Smooth muscle cell (in vitro differentiated cells): ENCODE results near the gene TMEM141. TPM values are rescaled to one million over a fixed set of nuclear protein-coding genes. Genes with fewer than 3 reads are reported as not detected.
A peak's percentile ranks its signal among the peaks of the same experiment; 100 is the strongest.
"Not testable (repeated sequence)": the region's sequence is repeated elsewhere in the genome, so short reads cannot be mapped to it uniquely, and the experiment has no call there.

ENCODE experiments used
- DNase-seq: peaks from one replicate; lab custom pipeline; 2025; ENCODE audit not compliant: unreplicated experiment; lab: John Stamatoyannopoulos, UW
- H2AFZ ChIP-seq: fragments of 200-600 bp; sonication (generic); 2 replicates; pipeline ENCODE4 v1.6.0; 2016; ENCODE audit warnings: antibody characterized with exemption, low read depth, mild to moderate bottlenecking
- H3F3A ChIP-seq: fragments of 200-600 bp; sonication (generic); 2 replicates; pipeline ENCODE4 v1.6.0; 2017; ENCODE audit warnings: antibody characterized with exemption, low read depth
- H3K27ac ChIP-seq: fragments of 200-600 bp; sonication (generic); 2 replicates; pipeline ENCODE4 v1.5.1; 2016; ENCODE audit warnings: low read depth, mild to moderate bottlenecking
- H3K27me3 ChIP-seq: fragments of 200-600 bp; sonication (generic); 2 replicates; pipeline ENCODE4 v1.6.1; 2016; ENCODE audit warnings: low read depth, mild to moderate bottlenecking
- H3K36me3 ChIP-seq: fragments of 200-600 bp; sonication (generic); 2 replicates; pipeline ENCODE4 v1.5.1; 2016; ENCODE audit warnings: low read depth
- H3K4me1 ChIP-seq: fragments of 200-600 bp; sonication (generic); 2 replicates; pipeline ENCODE4 v1.5.1; 2016; ENCODE audit warnings: low read depth
- H3K4me2 ChIP-seq: fragments of 200-600 bp; sonication (generic); 2 replicates; pipeline ENCODE4 v1.6.0; 2016; ENCODE audit warnings: mild to moderate bottlenecking
- H3K4me3 ChIP-seq: fragments of 200-600 bp; sonication (generic); 2 replicates; pipeline ENCODE4 v1.5.1; 2016; ENCODE audit warnings: mild to moderate bottlenecking
- H3K79me2 ChIP-seq: fragments of 200-600 bp; sonication (generic); 2 replicates; pipeline ENCODE4 v1.6.0; 2016; ENCODE audit warnings: low read depth, mild to moderate bottlenecking
- H3K9ac ChIP-seq: fragments of 200-600 bp; sonication (generic); 2 replicates; pipeline ENCODE4 v1.6.0; 2016; ENCODE audit warnings: low read depth
- H3K9me3 ChIP-seq: fragments of 200-600 bp; sonication (generic); replicated peaks from 2 replicates; pipeline ENCODE4 v1.5.1; 2016; ENCODE audit warnings: low read depth
- H4K20me1 ChIP-seq: fragments of 200-600 bp; sonication (generic); 2 replicates; pipeline ENCODE4 v1.6.0; 2016; ENCODE audit warnings: low read depth
- WGBS: methylation state at CpG from one replicate; pipeline ENCODE4 v1.1.7; 2016; ENCODE audit warnings: low lambda C conversion rate; 5-methylcytosine and 5-hydroxymethylcytosine counted together
- microRNA-seq: library from miRNA; unstranded; fragments of <30 nt; microRNA quantifications from one replicate; pipeline ENCODE4, GENCODE V29; 2016; ENCODE audit warnings: borderline number of aligned reads
- polyA plus RNA-seq: library from polyadenylated mRNA; unstranded; fragments of >200 nt; fragmentation: Nextera tagmentation; extraction: Ambion mirVana; gene quantifications from 2 replicates; pipeline ENCODE4 v1.2.1, GENCODE V29; 2016
- small RNA-seq: library from RNA; depleted of rRNA; stranded (forward); fragments of <200 nt; gene quantifications from one replicate; pipeline ENCODE3, GENCODE V24; 2014
- total RNA-seq: library from RNA; depleted of rRNA; stranded (reverse); fragments of >200 nt; gene quantifications from 2 replicates; pipeline ENCODE4 v1.2.3, GENCODE V29; 2014
- TF ChIP-seq, protein P1 (sequence below): fragments of 200-600 bp; sonication (generic); IDR thresholded peaks from 2 replicates; pipeline ENCODE4 v1.5.1; 2017; ENCODE audit warnings: borderline replicate concordance, mild to moderate bottlenecking, antibody characterized with exemption; ENCODE audit not compliant: insufficient read depth, poor library complexity, severe bottlenecking

Gene TMEM141
- total and polyA plus RNA-seq, 2 experiments from 2014 or later: 75.4 to 112 TPM

GRCh38 chr9:136840877-136841645 lies 49.9 kb downstream of the TMEM141 start:
- Histone ChIP-seq H3K4me2 (peak overlapping the region; percentile 59), H3K36me3 (no peaks in the 10 kb centered on the region), H3K4me1 (peaks cover 21% of the 10 kb centered on the region), H2AFZ (no peak overlapping the region), H3K9me3 (no peaks in the 10 kb centered on the region), H3F3A (peaks cover 10% of the 10 kb centered on the region), H3K27ac (no peak overlapping the region), H4K20me1 (peaks cover 26% of the 10 kb centered on the region), H3K27me3 (no peaks in the 10 kb centered on the region), H3K4me3 (no peak overlapping the region), H3K9ac (no peak overlapping the region), H3K79me2 (no peaks in the 10 kb centered on the region)
- TF ChIP-seq, protein P1, sequence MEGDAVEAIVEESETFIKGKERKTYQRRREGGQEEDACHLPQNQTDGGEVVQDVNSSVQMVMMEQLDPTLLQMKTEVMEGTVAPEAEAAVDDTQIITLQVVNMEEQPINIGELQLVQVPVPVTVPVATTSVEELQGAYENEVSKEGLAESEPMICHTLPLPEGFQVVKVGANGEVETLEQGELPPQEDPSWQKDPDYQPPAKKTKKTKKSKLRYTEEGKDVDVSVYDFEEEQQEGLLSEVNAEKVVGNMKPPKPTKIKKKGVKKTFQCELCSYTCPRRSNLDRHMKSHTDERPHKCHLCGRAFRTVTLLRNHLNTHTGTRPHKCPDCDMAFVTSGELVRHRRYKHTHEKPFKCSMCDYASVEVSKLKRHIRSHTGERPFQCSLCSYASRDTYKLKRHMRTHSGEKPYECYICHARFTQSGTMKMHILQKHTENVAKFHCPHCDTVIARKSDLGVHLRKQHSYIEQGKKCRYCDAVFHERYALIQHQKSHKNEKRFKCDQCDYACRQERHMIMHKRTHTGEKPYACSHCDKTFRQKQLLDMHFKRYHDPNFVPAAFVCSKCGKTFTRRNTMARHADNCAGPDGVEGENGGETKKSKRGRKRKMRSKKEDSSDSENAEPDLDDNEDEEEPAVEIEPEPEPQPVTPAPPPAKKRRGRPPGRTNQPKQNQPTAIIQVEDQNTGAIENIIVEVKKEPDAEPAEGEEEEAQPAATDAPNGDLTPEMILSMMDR: peak; percentile 2
- peak; percentile 21 for DNase-seq
- 75% methylated on average over 28 of the region's 28 CpGs for WGBS

DNA sequence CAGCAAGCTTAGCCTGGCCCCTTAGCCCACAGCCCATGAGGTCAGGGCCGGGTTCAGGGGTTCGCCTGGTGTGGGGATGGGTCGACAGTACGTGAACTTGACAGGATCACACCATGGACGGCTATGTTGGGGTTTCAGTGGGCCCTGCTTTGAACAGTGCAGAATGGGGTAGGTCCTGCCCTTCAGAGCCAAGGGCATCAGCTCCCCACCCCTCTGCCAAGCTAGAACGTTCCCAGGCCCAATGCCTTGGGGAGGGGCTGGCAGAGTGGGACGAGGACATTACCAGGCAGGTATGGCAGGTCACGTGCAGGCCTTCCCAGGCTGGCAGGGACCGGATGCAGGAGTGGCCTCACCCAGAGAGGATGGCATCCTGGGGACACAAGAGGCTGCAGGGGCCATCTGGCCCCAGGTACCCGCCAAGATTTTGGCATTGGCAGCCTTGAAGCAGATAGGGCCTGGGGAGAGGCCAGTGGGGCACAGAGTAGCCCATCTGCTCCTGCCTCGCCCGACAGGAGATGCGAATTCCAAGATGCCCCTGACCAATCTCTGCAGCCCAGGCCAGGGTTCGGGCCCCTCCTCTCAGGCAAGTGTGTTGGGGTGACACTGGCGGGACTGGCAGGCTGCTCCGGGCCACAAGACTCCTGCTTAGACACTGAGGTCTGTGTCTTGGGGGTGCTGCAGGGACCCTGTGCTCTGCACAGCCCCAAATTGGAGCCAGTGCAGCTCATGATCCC lies 50.7 kb downstream of the TMEM141 start:
- WGBS: 64% methylated on average over 16 of the region's 16 CpGs
- peak overlapping the region; percentile 55 for H3K4me3 ChIP-seq
- not testable (repeated sequence) for H3K79me2 ChIP-seq, H3K27ac ChIP-seq, H3K27me3 ChIP-seq, H3K9ac ChIP-seq, H3F3A ChIP-seq, H3K36me3 ChIP-seq, DNase-seq, H2AFZ ChIP-seq, H3K9me3 ChIP-seq
- H4K20me1 ChIP-seq: peaks cover 26% of the 10 kb centered on the region
- H3K4me1 ChIP-seq: peaks cover 21% of the 10 kb centered on the region
- peak overlapping the region; percentile 81 for H3K4me2 ChIP-seq

DNA sequence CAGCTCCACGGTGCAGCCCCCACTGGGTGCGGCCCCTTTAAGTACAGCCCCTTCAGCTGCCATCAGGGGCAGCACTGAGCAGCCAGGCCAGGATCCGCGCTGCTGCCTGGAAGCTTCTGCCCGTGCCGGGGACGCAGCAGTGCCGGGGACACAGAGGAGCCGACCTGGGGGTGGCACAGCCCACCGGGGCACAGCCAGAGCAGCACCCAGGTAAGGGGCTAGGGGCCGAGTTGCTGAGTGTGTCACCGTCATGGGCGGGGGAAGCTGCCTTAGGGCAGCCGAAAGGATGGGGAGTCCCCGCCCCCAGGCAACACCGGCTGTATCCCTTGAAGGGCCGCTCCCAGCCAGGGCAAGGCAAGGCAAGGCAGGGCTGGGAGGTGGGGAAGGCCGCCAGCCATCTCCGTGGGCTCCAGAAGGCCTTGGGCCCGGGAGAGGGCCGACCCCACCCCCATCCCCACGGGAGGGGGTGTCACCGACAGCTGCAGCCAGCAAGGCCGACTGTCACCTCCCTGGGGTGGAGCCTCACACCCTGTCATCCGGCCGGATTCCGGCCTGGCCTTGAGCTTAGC lies 51.3 kb downstream of the TMEM141 start, which contains the start of gene AJM1:
TSS of gene AJM1 (plus strand) at position 99 of the 569 bp plus-strand sequence. CDS start 1,937 bp downstream, outside the sequence.
- not testable (repeated sequence) for H3K9ac ChIP-seq, H3K36me3 ChIP-seq, H3K9me3 ChIP-seq, H3F3A ChIP-seq, H2AFZ ChIP-seq, H3K79me2 ChIP-seq, H3K27me3 ChIP-seq, H3K27ac ChIP-seq
- Histone ChIP-seq H4K20me1 (peaks cover 26% of the 10 kb centered on the region), H3K4me3 (peak within 1 kb of the TSS; percentile 55), H3K4me1 (peaks cover 24% of the 10 kb centered on the region), H3K4me2 (peak within 1 kb of the TSS; percentile 81)
- 5% methylated on average over 26 of the region's 27 CpGs for WGBS
- peak; percentile 57 for DNase-seq
- TF ChIP-seq, protein P1: peak; percentile 81

Small RNA genes within 50 kb of the gene (microRNA-seq; reads per million reads assigned to microRNA genes)
- gene MIR4292 (not detected), gene MIR6722 (not detected)

Small RNA genes within 50 kb of the gene (small RNA-seq; reads per million reads assigned to genes)
- gene AL355987.2 (not detected), gene ATP6V1G1P3 (not detected), gene MIR4292 (not detected), gene MIR6722 (not detected)

Other genes starting within 250 kb of the TMEM141 start
- 7.8 and 13.2 TPM in 2 replicates for gene NOTCH1, start 245.3 kb upstream of the TMEM141 start, total RNA-seq
- gene NOTCH1, start 245.3 kb upstream of the TMEM141 start, polyA plus RNA-seq: 7.2 and 11.4 TPM in 2 replicates
- 60.3 and 61.8 TPM in 2 replicates for gene EGFL7, start 128.4 kb upstream of the TMEM141 start, total RNA-seq
- gene EGFL7, start 128.4 kb upstream of the TMEM141 start, polyA plus RNA-seq: 196 and 239 TPM in 2 replicates
- gene AGPAT2, start 103.9 kb upstream of the TMEM141 start, total RNA-seq: 42.9 and 48.6 TPM in 2 replicates
- gene AGPAT2, start 103.9 kb upstream of the TMEM141 start, polyA plus RNA-seq: 105 and 122 TPM in 2 replicates
- 14.6 and 25.5 TPM in 2 replicates for gene DIPK1B, start 78.8 kb upstream of the TMEM141 start, total RNA-seq
- gene DIPK1B, start 78.8 kb upstream of the TMEM141 start, polyA plus RNA-seq: 57.8 and 58.5 TPM in 2 replicates
- gene LCN10, start 48.4 kb upstream of the TMEM141 start, total RNA-seq: not detected in 2 replicates
- gene LCN10, start 48.4 kb upstream of the TMEM141 start, polyA plus RNA-seq: not detected in 2 replicates
- gene LCN6, start 42.8 kb upstream of the TMEM141 start, total RNA-seq: not detected in 2 replicates
- not detected in 2 replicates for gene LCN6, start 42.8 kb upstream of the TMEM141 start, polyA plus RNA-seq
- gene LCN8, start 33.1 kb upstream of the TMEM141 start, total RNA-seq: not detected in 2 replicates
- gene LCN8, start 33.1 kb upstream of the TMEM141 start, polyA plus RNA-seq: not detected in 2 replicates
- gene LCN15, start 26.8 kb upstream of the TMEM141 start, total RNA-seq: not detected in 2 replicates
- not detected in 2 replicates for gene LCN15, start 26.8 kb upstream of the TMEM141 start, polyA plus RNA-seq
- 1.2 and 2.0 TPM in 2 replicates for gene CCDC183, start 5.0 kb downstream of the TMEM141 start, total RNA-seq
- 3.7 and 9.4 TPM in 2 replicates for gene CCDC183, start 5.0 kb downstream of the TMEM141 start, polyA plus RNA-seq
- gene RABL6, start 16.6 kb downstream of the TMEM141 start, total RNA-seq: 41.5 and 54.3 TPM in 2 replicates
- gene RABL6, start 16.6 kb downstream of the TMEM141 start, polyA plus RNA-seq: 81.6 and 97.2 TPM in 2 replicates
- 1.2 and 1.8 TPM in 2 replicates for gene AJM1, start 51.1 kb downstream of the TMEM141 start, total RNA-seq
- 2.9 and 3.7 TPM in 2 replicates for gene AJM1, start 51.1 kb downstream of the TMEM141 start, polyA plus RNA-seq
- gene PHPT1, start 58.1 kb downstream of the TMEM141 start, total RNA-seq: 110 and 173 TPM in 2 replicates
- gene PHPT1, start 58.1 kb downstream of the TMEM141 start, polyA plus RNA-seq: 381 and 435 TPM in 2 replicates
- 3.8 TPM in 2 replicates for gene MAMDC4, start 61.0 kb downstream of the TMEM141 start, total RNA-seq
- gene MAMDC4, start 61.0 kb downstream of the TMEM141 start, polyA plus RNA-seq: 7.5 and 8.0 TPM in 2 replicates
- 304 and 306 TPM in 2 replicates for gene EDF1, start 75.0 kb downstream of the TMEM141 start, total RNA-seq
- 492 and 548 TPM in 2 replicates for gene EDF1, start 75.0 kb downstream of the TMEM141 start, polyA plus RNA-seq
- gene TRAF2, start 95.2 kb downstream of the TMEM141 start, total RNA-seq: 6.2 and 7.0 TPM in 2 replicates
- gene TRAF2, start 95.2 kb downstream of the TMEM141 start, polyA plus RNA-seq: 15.9 and 18.0 TPM in 2 replicates
- gene FBXW5, start 153.4 kb downstream of the TMEM141 start, total RNA-seq: 70.5 and 103 TPM in 2 replicates
- gene FBXW5, start 153.4 kb downstream of the TMEM141 start, polyA plus RNA-seq: 105 and 109 TPM in 2 replicates
- not detected in 2 replicates for gene C8G, start 153.9 kb downstream of the TMEM141 start, total RNA-seq
- 1.4 TPM in 1 of 2 replicates, not detected in the other for gene C8G, start 153.9 kb downstream of the TMEM141 start, polyA plus RNA-seq
- not detected in 2 replicates for gene LCN12, start 160.9 kb downstream of the TMEM141 start, total RNA-seq
- gene LCN12, start 160.9 kb downstream of the TMEM141 start, polyA plus RNA-seq: not detected in 2 replicates
- gene PTGDS, start 186.2 kb downstream of the TMEM141 start, total RNA-seq: 119 and 145 TPM in 2 replicates
- gene PTGDS, start 186.2 kb downstream of the TMEM141 start, polyA plus RNA-seq: 597 and 611 TPM in 2 replicates
- 0.67 and 1.1 TPM in 2 replicates for gene LCNL1, start 191.6 kb downstream of the TMEM141 start, total RNA-seq
- gene LCNL1, start 191.6 kb downstream of the TMEM141 start, polyA plus RNA-seq: 0.85 and 0.89 TPM in 2 replicates
- gene PAXX, start 201.1 kb downstream of the TMEM141 start, total RNA-seq: 27.4 and 29.0 TPM in 2 replicates
- 61.4 and 62.0 TPM in 2 replicates for gene PAXX, start 201.1 kb downstream of the TMEM141 start, polyA plus RNA-seq
- gene CLIC3, start 205.2 kb downstream of the TMEM141 start, total RNA-seq: 15.2 and 36.8 TPM in 2 replicates
- 43.9 and 69.9 TPM in 2 replicates for gene CLIC3, start 205.2 kb downstream of the TMEM141 start, polyA plus RNA-seq
- gene ABCA2, start 236.9 kb downstream of the TMEM141 start, total RNA-seq: 15.9 and 23.0 TPM in 2 replicates
- 26.2 and 29.0 TPM in 2 replicates for gene ABCA2, start 236.9 kb downstream of the TMEM141 start, polyA plus RNA-seq
- not detected in 2 replicates for gene FUT7, start 240.7 kb downstream of the TMEM141 start, total RNA-seq
- 0.51 TPM in 1 of 2 replicates, not detected in the other for gene FUT7, start 240.7 kb downstream of the TMEM141 start, polyA plus RNA-seq